Measurements from ENCODE around the gene GRM7.

GRCh38 chr3:7683426-7683825 is 822.5 kb downstream of the GRM7 start:
- TF ChIP-seq, protein P1, sequence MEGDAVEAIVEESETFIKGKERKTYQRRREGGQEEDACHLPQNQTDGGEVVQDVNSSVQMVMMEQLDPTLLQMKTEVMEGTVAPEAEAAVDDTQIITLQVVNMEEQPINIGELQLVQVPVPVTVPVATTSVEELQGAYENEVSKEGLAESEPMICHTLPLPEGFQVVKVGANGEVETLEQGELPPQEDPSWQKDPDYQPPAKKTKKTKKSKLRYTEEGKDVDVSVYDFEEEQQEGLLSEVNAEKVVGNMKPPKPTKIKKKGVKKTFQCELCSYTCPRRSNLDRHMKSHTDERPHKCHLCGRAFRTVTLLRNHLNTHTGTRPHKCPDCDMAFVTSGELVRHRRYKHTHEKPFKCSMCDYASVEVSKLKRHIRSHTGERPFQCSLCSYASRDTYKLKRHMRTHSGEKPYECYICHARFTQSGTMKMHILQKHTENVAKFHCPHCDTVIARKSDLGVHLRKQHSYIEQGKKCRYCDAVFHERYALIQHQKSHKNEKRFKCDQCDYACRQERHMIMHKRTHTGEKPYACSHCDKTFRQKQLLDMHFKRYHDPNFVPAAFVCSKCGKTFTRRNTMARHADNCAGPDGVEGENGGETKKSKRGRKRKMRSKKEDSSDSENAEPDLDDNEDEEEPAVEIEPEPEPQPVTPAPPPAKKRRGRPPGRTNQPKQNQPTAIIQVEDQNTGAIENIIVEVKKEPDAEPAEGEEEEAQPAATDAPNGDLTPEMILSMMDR (IDR thresholded peaks at IDR 0.05; ENCODE audit: low read depth, low read length, poor library complexity, severe bottlenecking), result no peak
- TF ChIP-seq EZH2phosphoT487 (IDR thresholded peaks at IDR 0.05; ENCODE audit: borderline replicate concordance, low read length), result no peak

Data from DOHH2 (cell line).